HPDE6-E6E7 (cell line): ENCODE results near the gene PARP16.
"Not testable (repeated sequence)": the region's sequence is repeated elsewhere in the genome, so short reads cannot be mapped to it uniquely, and the experiment has no call there.

Experiments used
- DNase-seq: peaks from one replicate; pipeline ENCODE4 v3.0.0; 2011; ENCODE audit warnings: missing footprints; ENCODE audit errors: extremely low spot score

PARP16 gene

DNA sequence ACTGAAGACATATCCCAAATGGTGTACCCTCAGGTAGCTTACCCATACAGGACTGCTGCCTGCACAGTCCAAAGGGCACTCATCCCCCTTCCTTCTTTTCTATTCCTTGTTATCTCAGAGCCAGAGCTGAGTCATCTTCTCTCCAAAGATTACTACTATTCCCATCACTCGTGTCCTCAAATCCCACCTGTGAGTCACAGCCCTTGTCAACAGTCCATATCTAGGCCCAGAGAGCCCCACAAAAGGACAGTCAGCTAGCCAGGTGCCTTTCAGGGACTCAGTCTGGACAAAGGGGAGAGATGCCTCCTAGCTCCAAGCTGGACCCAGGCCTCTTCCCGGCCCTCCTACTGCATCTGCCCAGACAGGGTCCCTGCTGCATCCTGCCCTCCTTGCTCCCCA lies 11.0 kb downstream of the PARP16 start:
- DNase-seq = no peak

DNA sequence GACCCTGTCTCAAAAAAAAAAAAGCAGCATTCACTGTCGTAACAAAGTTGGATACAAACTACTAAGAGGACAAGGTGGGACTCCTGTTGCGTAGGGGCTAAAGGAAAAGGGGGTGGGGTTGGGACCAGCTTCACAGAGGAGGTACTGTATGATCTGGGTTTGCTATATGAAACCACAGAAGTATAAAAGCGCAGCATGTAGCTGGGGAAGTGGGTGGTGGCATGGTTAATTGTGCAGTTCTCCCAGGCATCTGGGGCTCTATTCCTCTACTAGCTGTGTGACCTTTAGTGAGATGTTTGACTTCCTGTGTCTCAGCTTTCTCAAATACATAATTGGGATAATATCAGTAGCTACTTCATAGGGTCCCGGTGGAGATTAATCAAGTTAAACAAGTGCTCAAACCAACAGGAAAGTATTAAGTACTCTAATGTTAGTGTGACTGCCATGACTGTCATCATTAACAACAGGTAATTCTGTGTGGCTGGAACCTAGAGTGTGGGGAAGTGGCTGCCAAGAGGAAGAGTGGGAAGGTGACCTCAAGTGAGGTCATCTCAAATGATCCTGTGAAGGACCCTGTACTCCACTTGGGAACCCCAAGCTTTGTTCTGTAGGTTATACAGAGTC lies 11.5 kb downstream of the PARP16 start:
- DNase-seq = no peak

DNA sequence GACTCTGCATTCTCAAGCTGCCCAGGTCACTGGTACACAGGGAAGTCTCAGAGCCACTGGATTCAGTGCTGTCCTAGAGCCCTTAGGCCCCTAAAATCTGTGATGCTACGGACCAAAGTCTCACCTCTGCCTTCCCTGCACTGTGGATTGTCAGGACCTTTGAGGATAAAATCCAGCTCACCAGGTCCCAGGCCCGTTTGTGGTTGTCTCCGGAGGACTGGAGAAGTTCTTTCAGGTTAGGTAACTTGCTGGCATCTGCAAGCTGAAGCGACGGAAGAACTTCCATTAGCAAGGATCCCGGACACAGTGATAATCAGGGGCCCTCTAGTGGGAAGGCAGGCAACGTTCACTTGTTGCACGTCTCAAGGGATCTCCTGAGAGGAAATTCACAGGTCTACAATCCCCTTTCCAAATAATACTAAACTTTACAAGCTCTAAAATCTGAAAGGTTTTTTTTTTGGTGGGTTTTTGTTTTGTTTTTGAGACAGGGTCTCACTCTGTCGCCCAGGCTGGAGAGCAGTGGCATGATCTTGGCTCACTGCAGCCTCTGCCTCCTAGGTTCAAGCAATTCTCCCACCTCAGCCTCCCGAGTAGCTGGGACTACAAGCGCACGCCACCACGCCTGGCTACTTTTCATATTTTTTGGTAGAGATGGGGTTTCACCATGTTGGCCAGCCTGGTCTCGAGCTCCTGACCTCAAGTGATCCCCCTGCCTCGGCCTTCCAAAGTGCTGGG lies 15.7 kb downstream of the PARP16 start:
- peak; percentile 65 for DNase-seq

DNA sequence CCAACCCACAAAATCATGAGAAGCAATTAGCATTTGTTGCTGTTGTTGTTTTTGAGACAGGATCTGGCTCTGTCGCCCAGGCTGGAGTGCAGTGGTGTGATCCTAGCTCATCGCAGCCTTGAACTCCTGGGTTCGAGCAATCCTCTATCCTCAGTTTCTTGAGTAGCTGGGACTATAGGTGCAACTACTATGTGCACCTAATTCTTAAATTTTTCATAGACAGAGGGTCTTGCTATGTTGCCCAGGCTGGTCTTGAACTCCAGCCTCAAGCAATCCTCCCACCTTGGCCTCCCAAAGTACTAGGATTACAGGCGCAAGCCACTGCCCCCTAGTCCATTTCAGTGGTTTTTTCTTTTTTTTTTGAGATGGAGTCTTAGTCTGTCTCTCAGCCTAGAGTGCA lies 18.3 kb downstream of the PARP16 start:
- no peak for DNase-seq

DNA sequence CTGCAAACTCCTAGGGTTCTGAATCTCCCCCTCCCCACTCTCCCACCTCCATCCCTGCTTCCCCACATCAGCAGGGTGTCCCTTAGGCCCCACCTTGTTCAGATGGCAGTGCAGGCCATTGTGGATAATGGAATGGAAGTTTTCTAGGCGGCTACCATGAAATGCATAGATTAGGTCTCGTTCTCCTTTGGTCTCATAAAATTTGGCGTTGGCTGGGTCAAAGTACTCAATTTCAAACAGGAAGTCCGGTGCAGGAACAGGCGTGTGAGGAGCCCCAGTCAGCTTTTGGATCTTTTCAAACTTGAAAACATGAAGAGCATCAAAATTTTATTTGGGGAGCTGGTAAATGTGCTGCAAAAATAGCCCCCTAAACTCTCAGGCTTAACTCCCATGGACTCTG lies 20.2 kb downstream of the PARP16 start:
- no peak for DNase-seq

DNA sequence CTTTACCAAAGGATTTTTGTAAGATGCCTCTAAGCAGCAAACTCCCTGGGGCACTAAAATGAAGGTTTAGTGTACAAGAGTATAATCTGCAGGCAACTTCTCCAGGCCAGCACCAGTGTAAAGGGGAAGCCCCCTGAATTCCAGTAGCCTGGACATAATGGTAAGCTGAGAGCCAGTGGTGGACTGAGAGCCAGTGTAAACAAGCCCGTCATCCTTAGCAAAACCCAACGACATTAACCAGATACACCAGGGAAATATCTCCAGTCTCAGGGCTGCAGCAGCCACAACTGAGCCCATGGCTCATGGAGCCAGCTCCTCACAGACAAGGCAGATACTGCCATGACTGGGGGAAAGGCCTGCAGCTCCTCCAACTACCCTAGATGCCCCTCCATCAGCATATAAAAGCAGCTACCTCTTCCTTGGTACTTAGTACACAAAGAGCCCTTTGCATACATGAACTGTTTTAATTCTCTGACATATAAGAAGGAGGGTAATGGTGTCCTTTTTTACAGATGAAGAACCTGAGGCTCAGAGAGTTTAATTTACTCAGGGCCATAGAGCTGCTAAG lies 21.7 kb downstream of the PARP16 start:
- DNase-seq = no peak

DNA sequence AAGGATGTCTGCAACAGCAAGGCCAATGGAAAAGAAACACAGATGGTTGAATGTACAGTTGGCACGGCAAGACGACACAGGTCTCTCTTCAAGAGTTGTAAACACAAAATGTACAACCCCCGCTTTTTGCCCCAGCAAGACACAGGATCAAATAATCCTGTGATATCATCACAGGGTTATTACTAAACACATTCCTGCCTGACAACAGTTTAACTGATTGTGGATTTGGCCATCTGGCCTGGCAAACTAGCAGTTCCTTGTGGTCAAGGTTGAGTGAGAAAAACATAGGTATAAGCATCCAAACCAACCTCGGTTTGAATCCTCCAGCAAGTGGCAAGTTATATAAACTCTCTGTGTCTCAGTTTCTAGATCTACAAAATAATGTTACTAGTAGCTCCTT lies 23.4 kb downstream of the PARP16 start:
- no peak for DNase-seq

DNA sequence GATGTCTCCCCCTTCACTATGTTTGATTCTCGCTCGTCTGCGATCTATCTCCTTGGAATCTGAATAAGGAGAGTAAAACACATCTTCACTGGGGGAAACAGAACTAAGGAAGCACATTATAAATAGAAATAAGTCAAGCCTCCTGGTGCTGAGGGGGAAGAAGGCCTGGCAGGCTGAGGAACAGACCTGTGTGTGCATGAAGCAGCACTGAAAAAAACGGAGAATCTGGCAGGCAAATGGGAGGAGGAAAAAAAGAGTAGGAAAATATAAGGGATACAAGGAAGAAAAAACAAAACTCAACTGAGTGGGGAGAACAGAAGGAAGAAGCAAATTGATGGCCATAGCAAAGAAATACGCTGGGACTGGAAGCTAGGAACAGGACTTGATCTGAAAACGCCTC lies 25.7 kb downstream of the PARP16 start:
- DNase-seq = no peak

DNA sequence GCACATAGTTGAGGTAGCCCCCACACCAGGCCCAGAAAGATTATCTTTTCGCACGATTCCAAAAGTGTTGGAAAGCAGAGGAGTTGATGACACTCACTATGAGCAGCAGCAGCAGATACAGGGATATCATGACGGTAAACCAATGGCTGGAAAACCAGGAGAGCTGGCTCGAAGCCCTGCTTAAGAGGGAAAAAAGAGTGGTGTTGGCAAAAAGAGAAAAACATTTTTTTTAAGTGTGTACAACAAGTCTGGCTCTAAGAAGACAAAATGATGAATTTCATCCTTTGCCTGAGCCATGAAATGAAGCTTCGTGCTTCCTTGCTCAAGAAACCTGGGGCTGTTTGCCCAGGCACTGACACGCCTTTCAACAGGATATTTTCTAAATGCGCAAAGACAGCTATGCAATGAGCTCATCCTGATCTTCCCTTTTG lies 27.3 kb downstream of the PARP16 start:
- no peak for DNase-seq

DNA sequence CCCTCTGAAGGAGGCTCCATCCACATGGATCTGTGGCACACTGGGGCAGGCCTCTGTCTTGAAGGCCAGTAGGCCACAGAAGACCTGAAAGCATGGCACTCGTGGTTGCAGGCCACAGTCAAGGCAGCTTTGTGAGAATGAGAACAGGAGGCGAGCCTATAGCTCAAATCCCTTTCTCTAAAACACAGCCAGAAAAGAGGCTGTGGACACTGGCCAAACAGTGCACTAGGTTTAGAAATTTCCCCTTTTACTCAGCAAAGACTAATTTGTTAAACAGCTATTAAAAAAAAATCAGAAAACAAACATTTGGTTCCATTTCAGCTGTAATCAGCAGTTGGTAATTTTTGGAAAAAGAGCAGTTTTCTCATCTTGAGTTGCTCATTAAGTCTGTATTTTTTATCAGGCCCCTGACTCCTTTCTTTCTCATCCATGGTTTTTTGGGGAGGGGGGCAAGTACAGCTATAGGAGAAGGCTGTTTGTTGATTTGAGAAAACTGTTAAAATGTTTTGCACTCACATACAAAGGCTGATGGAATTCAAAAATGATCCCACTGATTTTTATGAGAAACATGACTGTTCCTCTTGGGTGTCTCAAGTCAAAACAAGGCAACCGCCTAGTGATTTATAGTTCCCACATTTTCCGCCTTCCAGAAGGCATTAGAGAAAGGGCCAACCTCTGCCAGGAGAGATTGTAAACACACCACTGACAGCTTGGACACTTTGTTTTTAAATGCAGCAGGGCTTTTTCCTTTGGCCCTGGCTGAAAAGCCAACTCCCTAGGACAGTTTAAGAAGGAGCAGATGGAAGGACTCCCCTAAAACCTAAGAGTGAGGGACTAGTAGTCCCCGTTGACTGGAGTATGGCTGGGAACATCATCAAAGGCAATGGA lies 28.1 kb downstream of the PARP16 start:
- no peak for DNase-seq

DNA sequence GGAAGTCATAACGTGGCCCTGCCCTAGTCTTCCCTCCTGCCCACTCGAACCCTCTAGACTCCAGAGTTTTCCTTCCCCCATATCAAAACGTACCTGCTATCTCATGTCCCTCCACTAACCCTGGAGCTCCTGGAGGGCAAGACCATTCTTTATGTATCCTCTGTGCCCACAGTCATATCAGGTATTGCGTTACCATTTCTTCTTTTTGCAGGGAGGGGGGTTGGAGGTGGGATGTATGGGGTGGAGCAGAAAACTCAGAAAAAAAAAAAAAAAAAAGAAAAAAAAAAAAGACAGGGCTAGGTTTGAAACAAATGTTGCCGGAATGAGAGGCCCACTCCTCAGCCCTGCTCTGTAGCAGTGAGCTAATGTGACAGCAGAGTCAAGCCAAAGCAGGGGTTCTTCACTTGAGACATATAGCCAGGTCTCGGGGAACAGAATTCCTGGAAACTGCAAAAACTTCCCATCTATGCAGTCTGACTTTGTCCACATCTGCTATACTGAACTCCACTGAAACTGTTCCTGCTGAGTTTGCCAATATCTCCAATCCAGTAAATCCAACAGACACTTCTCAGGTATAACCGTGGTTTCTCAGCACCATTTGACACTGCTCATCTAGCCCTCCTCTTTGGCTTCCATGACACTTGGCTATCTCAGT lies 31.1 kb downstream of the PARP16 start:
- DNase-seq = no peak

DNA sequence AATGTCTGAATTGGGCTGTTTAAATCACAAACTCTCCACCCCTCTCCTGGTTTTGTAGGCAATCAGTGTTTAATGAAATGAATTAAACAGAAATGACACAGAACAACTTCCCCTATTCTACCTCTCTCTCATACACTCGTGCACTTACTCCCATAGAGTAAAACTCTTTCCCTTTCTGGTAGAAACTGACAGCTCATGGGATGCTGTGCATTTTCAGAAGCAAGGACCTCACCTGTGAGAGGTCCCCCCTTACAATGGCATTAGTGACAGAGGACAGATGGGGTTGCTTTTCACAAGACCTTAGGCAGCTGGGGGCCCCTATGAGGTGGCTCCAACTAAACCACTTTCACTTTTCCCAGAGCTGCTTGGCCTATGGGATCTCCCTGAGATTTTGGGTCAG lies 31.9 kb downstream of the PARP16 start:
- no peak for DNase-seq

DNA sequence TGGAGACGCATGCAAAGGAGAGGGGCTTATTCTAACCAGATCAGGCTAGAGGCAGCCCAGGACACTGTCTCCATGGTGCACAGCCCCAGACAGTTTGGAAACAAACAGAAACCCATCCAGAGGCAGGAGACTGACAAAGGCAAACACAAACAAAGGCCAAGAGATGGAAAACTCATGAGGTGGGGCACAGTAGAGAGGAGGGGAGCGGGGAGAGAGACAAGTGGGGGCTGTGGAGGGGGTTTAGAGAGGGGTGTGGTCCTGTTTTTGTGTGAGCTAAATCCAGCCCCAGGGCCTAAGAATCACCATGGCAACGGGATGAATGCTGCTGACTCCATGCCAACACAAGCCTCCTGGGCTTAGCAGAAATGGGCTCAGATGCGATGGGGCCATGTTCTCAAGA lies 32.3 kb downstream of the PARP16 start:
- no peak for DNase-seq

DNA sequence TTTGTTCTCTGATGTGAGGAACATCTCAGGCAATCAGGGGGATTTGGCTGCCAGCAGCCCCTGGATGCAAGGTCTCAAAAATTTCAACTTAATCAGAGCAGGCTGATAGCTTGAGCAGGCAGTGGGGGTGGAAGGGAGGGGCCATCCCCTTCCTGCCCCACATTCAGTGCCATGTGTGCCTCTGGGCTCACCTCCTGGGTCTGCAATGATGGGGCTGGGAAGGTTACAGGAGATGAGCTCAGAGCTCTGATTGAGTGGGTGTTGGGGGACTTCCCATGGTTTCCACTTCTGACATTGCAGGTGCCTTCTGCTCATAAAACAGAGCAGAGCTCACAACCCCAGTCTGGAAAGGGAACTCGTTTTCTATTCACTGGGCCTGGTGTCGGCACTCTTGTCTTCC lies 37.0 kb downstream of the PARP16 start:
- DNase-seq = no peak

DNA sequence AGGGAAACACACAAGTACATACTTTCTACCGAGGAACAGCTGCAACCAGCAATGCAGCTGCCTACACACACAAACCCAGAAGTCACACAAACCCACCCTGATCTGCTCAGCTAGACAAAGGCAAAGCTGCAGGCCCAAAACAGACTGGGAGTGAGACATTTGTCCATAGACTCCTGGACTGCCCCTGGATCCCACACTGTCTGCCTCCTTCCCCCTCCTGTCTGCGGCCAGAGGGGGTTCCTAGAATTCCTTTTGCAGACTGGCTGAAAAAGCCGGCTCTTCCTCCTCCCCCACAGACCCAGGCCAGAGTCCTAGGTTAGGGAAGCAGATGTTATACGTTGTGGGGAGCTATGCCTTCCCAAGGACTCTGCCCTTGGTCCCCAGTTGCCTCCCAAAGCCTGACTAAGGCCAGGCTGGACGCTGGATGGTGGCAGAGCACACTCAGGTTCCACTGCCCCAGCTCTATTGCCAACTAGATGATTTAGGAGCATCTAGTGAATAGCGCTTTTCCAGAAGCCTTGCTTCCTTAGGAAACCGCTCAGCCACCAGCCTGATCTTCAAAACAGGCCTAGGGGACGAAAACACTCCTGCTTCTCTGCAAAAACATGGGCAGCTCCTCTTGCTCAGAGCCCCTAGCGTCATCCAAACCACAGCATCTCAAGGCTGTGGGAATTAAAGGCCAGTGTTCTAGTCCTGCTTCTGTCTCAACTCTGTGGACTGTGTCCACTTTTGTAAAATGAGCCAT lies 38.0 kb downstream of the PARP16 start:
- no peak for DNase-seq

DNA sequence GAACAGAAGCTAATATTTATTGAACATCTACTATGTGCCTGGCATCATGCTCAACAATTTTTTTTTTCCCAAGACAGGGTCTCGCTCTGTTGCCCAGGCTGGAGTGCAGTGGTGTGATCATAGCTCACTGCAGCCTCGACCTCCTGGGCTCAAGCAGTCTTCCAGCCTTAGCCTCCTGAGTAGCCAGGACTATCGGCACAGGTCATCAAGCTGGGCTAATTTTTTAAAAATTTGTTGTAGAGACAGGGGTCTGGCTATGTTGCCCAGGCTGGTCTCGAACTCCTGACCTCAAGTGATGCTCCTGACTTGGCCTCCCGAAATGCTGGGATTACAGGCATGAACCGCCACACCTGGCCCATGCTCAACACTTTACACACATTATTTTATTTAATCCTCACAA lies 39.7 kb downstream of the PARP16 start:
- DNase-seq = no peak

DNA sequence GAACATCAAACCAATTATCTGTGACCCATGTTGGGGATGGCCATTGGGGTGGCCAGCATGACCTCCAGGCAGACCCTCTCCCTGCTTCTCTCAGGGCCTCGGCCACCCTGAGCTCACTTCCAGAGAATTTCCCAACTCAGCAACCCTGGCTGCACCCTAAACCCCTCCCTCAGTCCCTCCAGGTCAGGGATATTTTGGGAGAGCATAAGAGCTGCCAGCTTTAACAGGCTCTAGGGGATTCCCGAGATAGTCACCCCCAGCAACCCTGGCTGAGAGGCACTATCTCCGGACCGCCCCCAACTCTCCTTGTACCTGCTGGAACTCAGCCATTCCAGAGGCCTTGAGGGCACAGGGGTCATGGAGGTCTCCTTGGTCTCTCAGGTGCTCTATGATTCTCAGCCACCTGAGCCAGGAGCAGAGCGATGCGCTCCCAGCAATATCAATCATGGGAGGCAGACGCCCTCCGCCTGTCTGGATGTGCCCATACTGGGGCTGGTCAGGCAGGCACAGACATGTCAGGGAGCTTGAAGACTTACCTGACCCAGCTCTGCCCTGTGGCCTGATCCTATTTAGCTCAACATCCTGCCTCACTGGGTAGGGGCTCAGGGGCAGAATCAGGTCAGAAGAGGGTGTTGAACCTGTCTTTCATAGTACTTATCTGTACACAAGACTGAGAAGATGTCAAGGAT lies 40.5 kb downstream of the PARP16 start:
- DNase-seq = peak; percentile 62

DNA sequence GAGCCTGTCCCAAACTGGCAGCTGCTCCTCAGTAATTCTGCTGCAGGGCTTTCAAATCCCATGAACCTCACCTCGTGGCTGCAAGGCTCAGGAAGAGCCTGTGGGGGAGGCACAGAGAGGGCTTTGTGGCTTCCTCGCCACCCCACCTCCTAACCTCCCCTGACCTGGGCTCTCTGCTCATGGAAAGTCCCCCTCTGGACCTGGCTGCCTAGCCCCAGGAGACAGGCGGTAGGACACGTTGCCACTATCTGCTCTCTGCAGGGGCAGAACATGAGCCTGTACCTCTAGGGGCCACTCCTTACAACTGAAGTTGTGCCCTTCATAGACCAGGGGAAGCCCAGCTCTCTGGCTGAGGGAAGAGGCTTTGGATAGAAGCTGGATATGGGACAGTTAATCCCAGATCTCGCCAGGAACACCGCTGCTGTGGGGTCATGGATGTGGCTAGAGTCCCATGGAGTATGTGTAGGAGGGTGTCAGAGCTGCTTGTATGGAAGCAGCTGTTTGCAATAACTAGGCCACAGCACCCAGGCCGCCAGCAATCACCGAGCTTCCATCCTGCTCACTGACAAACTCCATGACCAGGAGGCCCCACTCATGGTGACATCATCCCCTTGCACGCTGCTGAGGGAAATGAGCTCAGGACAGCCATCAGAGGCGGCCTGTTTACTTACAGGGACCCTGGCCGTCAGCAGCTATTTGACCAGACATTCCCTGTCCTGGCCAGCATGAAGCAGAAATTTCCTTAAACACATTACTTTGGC lies 41.4 kb downstream of the PARP16 start:
- DNase-seq = no peak

DNA sequence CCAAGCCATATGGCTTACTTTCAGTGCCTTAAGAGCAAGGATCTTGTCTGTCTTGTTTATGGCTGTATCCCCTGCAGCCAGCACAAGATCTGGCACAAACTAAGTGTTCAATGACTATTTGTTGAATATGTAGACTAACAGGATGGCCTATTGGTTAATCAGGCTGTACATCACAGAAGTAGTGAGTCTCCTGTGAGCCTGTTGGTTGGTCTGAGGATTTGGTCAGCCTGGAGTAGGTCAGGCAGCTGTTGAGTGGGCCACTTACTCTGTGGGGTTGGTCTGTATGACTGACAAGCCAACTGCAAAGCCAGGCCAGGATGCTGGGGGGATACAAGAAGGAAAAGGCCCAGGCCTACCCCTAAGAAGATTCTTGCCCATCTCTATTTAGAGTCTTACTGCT lies 42.0 kb downstream of the PARP16 start:
- no peak for DNase-seq

DNA sequence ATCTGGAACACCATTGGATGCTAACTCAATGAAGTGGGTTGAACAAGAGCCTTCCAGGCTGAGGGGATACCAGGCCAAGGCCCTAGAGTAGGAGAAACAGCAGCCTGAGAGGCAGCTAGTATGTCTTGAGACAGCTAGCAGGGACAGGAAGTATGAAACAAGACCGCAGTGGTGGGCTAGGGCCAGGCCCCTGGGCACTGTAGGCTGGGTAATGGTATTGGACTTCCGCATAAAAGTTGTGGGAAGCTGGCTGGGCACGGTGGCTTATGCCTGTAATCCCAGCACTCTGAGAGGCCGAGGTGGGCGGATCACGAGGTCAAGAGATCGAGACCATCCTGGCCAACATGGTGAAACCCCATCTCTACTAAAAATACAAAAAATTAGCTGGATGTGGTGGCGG lies 50.2 kb downstream of the PARP16 start:
- not testable (repeated sequence) for DNase-seq
